K562 (cell line): ENCODE measurements around the gene C11orf54. TPM values are rescaled to one million over a fixed set of nuclear protein-coding genes. Genes with fewer than 3 reads are reported as not detected.
"Not testable (repeated sequence)": the region's sequence is repeated elsewhere in the genome, so short reads cannot be mapped to it uniquely, and the experiment has no call there.

Source experiments
- ATAC-seq: fragments of 200-7000 bp; cut with Tn5 transposase; 3 replicates; pipeline ENCODE4 v1.9.1; 2020; ENCODE audit warnings: moderate library complexity
- BruUV-seq: library from RNA; stranded (reverse); fragments of 400-500 nt; replicated peaks from 2 replicates; lab custom pipeline; 2021; lab: Mats Ljungman, UMichigan
- CTCF ChIA-PET: fragments of 300-600 bp; formaldehyde crosslinking; extraction: SDS; loops from one replicate; lab custom pipeline; 2021; ENCODE audit warnings: low intra/inter-chr PET ratio; lab: Yijun Ruan, JAX
- POLR2A ChIA-PET: fragments of 300-600, 350-650 bp; sonication (Branson Sonifier 250); formaldehyde crosslinking; extraction: SDS; loops from one replicate; lab custom pipeline; 2021; ENCODE audit warnings: antibody characterized with exemption, inconsistent platforms; lab: Yijun Ruan, JAX
- DNase-seq, 4 experiments: peaks; one replicate each; pipeline versions ENCODE4 v3.0.0 to v3.0.0-alpha.2; 2011 to 2018; ENCODE audit warnings: low spot score in 3 of 4, mixed read lengths in 3 of 4; ENCODE audit errors: extremely low read depth in 1 of 4
- FAIRE-seq: peaks from 2 replicates; lab custom pipeline; 2011; peaks lifted over from hg19 to GRCh38; lab: Jason Lieb, UNC
- H2AFZ ChIP-seq: 2 replicates; pipeline ENCODE4 v1.6.0; 2011; ENCODE audit warnings: low read depth, low read length, control low read depth, inconsistent platforms
- H3K27ac ChIP-seq: fragments of 200-600 bp; 3 replicates; pipeline ENCODE4 v1.8.0; 2011; ENCODE audit warnings: low read depth, mild to moderate bottlenecking, control low read depth, inconsistent platforms, low read length, moderate library complexity, mixed read lengths; ENCODE audit errors: extremely low read depth
- H3K27me3 ChIP-seq, 2 experiments: fragments of 300-600 bp in 1 of 2; 2 replicates in 1 of 2; 3 replicates in 1 of 2; pipeline versions ENCODE4 v1.6.0 to v1.8.0; 2011; ENCODE audit warnings: inconsistent platforms in 2 of 2, low read length in 2 of 2, mild to moderate bottlenecking in 1 of 2, mixed read lengths in 1 of 2, moderate library complexity in 1 of 2; ENCODE audit not compliant: control insufficient read depth in 2 of 2, insufficient read depth in 2 of 2
- H3K36me3 ChIP-seq: fragments of 300-600 bp; 3 replicates; pipeline ENCODE4 v1.8.0; 2011; ENCODE audit warnings: mild to moderate bottlenecking, low read length, inconsistent platforms; ENCODE audit not compliant: control insufficient read depth, insufficient read depth
- H3K4me1 ChIP-seq, 2 experiments: fragments of 200-600 bp in 1 of 2; replicated peaks in 1 of 2; 2 replicates in 1 of 2; 3 replicates in 1 of 2; pipeline versions ENCODE4 v1.5.1 to v1.8.0; 2011; ENCODE audit warnings: inconsistent platforms in 2 of 2, low read length in 2 of 2, mild to moderate bottlenecking in 1 of 2, mixed read lengths in 1 of 2, moderate library complexity in 1 of 2; ENCODE audit not compliant: control insufficient read depth in 2 of 2, insufficient read depth in 2 of 2
- H3K4me2 ChIP-seq: 2 replicates; pipeline ENCODE4 v1.6.1; 2011; ENCODE audit warnings: low read length, control low read depth, inconsistent platforms, mixed read lengths; ENCODE audit not compliant: insufficient read depth
- H3K4me3 ChIP-seq: fragments of 200-600 bp; sonication (generic), shearing (Covaris generic); 2 replicates; pipeline ENCODE4 v1.5.1; 2016; ENCODE audit warnings: control low read depth, inconsistent platforms
- H3K79me2 ChIP-seq: fragments of 200-600 bp; 3 replicates; pipeline ENCODE4 v1.8.0; 2011; ENCODE audit warnings: low read length, inconsistent platforms; ENCODE audit not compliant: control insufficient read depth, insufficient read depth
- H3K9ac ChIP-seq, 2 experiments: 2 replicates each; pipeline versions ENCODE4 v1.6.0 to v1.6.1; 2011; ENCODE audit warnings: low read depth in 2 of 2, low read length in 2 of 2, control low read depth in 1 of 2, inconsistent platforms in 1 of 2, mild to moderate bottlenecking in 1 of 2, mixed read lengths in 1 of 2; ENCODE audit not compliant: insufficient read depth in 1 of 2
- H3K9me1 ChIP-seq: one replicate; pipeline ENCODE4 v1.6.0; 2011; ENCODE audit warnings: inconsistent platforms, mild to moderate bottlenecking, low read length, moderate library complexity; ENCODE audit not compliant: control insufficient read depth, insufficient read depth
- H3K9me3 ChIP-seq: replicated peaks from 2 replicates; pipeline ENCODE4 v1.5.1; 2011; ENCODE audit warnings: low read depth, low read length, inconsistent platforms; ENCODE audit not compliant: control insufficient read depth, insufficient read depth
- H4K20me1 ChIP-seq: replicated peaks from 2 replicates; pipeline ENCODE4 v1.6.1; 2011; ENCODE audit warnings: low read length, inconsistent platforms, mixed read lengths; ENCODE audit not compliant: control insufficient read depth, insufficient read depth
- CCNT2 ChIP-seq: IDR thresholded peaks from 2 replicates; pipeline ENCODE4 v1.6.1; 2011; ENCODE audit warnings: borderline replicate concordance, low read depth, mild to moderate bottlenecking, moderate library complexity, mixed read lengths, low read length; ENCODE audit not compliant: insufficient read length; ENCODE audit errors: extremely low read depth
- CREM ChIP-seq: IDR thresholded peaks from 2 replicates; pipeline ENCODE4 v1.6.1; 2014; ENCODE audit warnings: antibody characterized with exemption, low read depth
- ETV6 ChIP-seq, 3 experiments: fragments of 150-350 bp in 1 of 3; sonication (generic) in 1 of 3; formaldehyde crosslinking in 1 of 3; IDR thresholded peaks; 2 replicates each; pipeline versions ENCODE4 v1.6.1 to v1.8.0; 2014 to 2022; ENCODE audit warnings: borderline replicate concordance in 2 of 3, low read depth in 2 of 3, antibody characterized with exemption in 1 of 3, low read length in 1 of 3, mild to moderate bottlenecking in 1 of 3, missing genetic modification reagents in 1 of 3
- FOXK1 ChIP-seq: sonication (generic); formaldehyde crosslinking; IDR thresholded peaks from 2 replicates; pipeline ENCODE4 v1.8.0; 2022; ENCODE audit warnings: missing genetic modification reagents, mild to moderate bottlenecking, borderline replicate concordance
- MAFK ChIP-seq: IDR thresholded peaks from 2 replicates; pipeline ENCODE4 v1.6.1; 2011; ENCODE audit warnings: low read length, improper control_type of control experiment
- SRSF7 ChIP-seq: fragments of 200-400 bp; formaldehyde crosslinking; optimal IDR thresholded peaks from 2 replicates; pipeline ENCODE3; 2017; ENCODE audit warnings: mild to moderate bottlenecking, low read depth, low read length
- WGBS: fragments of 100-300 bp; shearing (Covaris generic); methylation state at CpG from one replicate; pipeline ENCODE4 v1.1.6; 2016; ENCODE audit warnings: low coverage, mixed read lengths; ENCODE audit not compliant: insufficient coverage; ENCODE audit errors: missing lambda C conversion rate; 5-methylcytosine and 5-hydroxymethylcytosine counted together
- in situ Hi-C: fragments of 300-500 bp; cut with MboI; formaldehyde crosslinking; loops from 4 replicates; pipeline ENCODE4 v1.15.0; 2018; ENCODE audit warnings: inconsistent platforms, mixed read lengths
- intact Hi-C: fragments of 100-400 bp; cut with micrococcal nuclease; formaldehyde crosslinking; loops from 2 replicates; pipeline ENCODE4 v1.14.2; 2022
- polyA plus RNA-seq, 8 experiments: library from polyadenylated mRNA; depleted of rRNA in 4 of 8; stranded (reverse) in 5 of 8; unstranded in 3 of 8; fragments of >200 nt; fragmentation: Nextera tagmentation in 2 of 8; fragmentation: Illumina TruSeq in 1 of 8; extraction: Ambion mirVana in 2 of 8; extraction: Trizol in 1 of 8; gene quantifications; 2 replicates each; pipeline versions ENCODE4 v1.2.1 to v1.2.3, GENCODE V29; 2011 to 2014; ENCODE audit warnings: inconsistent platforms in 1 of 8, missing spikeins in 1 of 8
- total RNA-seq, 7 experiments: library from RNA; depleted of rRNA in 6 of 7; stranded (reverse); fragments of >200 nt in 6 of 7; fragmentation: Illumina TruSeq in 2 of 7; extraction: Trizol in 2 of 7; gene quantifications; 2 replicates each; pipeline versions ENCODE4 v1.2.1 to v1.2.3, GENCODE V29; 2011 to 2021; ENCODE audit warnings: low replicate concordance in 1 of 7
- TF ChIP-seq, protein P1 (sequence below), 2 experiments: fragments of 150-350 bp in 1 of 2; IDR thresholded peaks; 2 replicates each; pipeline ENCODE4 v1.6.1; 2012 to 2016; ENCODE audit warnings: low read depth in 2 of 2, low read length in 2 of 2, mild to moderate bottlenecking in 1 of 2, moderate library complexity in 1 of 2

C11orf54 gene
- total and polyA plus RNA-seq, 9 of the 15 experiments (the other 6 are each of a cell fraction or from before 2014, with no cell fraction given): 13.4 to 33.0 (median 23.1) TPM

DNA sequence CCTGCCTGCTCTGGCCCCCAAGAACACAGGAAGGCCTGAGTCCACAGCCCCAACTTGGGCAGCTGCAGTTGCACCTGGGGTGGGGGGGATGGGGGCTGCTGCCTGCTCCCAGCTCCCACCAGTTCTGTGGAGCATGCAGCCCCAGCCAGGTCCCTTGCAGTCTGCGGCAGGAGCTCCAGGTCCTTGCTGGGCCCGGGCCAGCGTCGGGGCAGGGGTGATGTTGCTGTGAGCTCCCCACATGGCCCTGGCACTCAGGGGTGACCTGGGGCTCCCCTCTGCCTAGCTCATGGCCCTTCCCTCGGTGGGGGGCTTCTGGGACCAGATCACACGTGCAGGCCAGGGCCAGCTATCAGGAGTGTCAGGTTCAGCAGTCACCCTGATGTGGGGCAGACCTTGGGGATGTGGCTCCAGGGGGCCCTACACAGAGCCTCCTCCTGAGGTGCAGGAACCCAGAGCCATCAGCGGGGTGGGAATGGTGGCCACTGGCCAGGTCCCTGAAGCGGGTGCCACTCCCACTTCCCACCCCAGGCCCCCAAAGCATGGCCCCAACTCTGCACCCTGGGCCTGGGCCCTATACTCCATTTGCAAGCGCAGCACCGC lies 32.2 kb downstream of the C11orf54 start:
- no peak overlapping the region for H2AFZ ChIP-seq
- BruUV-seq: no TSS peak
- no peaks in the 10 kb centered on the region for H4K20me1 ChIP-seq
- WGBS: 49% methylated on average over 6 of the region's 10 CpGs
- no peak for FAIRE-seq
- H3K4me3 ChIP-seq: no peak overlapping the region
- no peak overlapping the region for H3K27ac ChIP-seq
- intact Hi-C loops (no loop called here), in situ Hi-C loops (no loop called here)
- H3K9me1 ChIP-seq: no peaks in the 10 kb centered on the region
- ChIA-PET POLR2A (interaction anchor here (1.4 to 3.5 kb wide), 2 partner anchors 9 to 33 kb away, joined by 7 to 10 read pairs; partner anchors contain the start of genes C11orf54, MED17 and TAF1D), CTCF (no interaction called here)
- no peak for ATAC-seq
- H3K79me2 ChIP-seq: no peaks in the 10 kb centered on the region
- H3K4me1 ChIP-seq: peaks cover 0 to 5% of the 10 kb centered on the region in 2 experiments; a peak in 1 of 5 replicates
- no peak overlapping the region for H3K9ac ChIP-seq
- no peak overlapping the region for H3K4me2 ChIP-seq
- no peaks in the 10 kb centered on the region for H3K36me3 ChIP-seq
- no peak for DNase-seq
- no peak for TF ChIP-seq MAFK
- no peak for TF ChIP-seq CCNT2
- no peak for TF ChIP-seq SRSF7
- no peak for TF ChIP-seq ETV6 (IDR thresholded peaks at IDR 0.05; ENCODE audit: borderline replicate concordance in 1 of 2, low read depth in 2 of 2, low read length in 1 of 2)
- no peak for TF ChIP-seq ETV6 (CRISPR knock-in tag; IDR thresholded peaks at IDR 0.05; ENCODE audit: borderline replicate concordance)
- TF ChIP-seq FOXK1 (CRISPR knock-in tag): no peak
- no peak for TF ChIP-seq CREM
- TF ChIP-seq, protein P1, sequence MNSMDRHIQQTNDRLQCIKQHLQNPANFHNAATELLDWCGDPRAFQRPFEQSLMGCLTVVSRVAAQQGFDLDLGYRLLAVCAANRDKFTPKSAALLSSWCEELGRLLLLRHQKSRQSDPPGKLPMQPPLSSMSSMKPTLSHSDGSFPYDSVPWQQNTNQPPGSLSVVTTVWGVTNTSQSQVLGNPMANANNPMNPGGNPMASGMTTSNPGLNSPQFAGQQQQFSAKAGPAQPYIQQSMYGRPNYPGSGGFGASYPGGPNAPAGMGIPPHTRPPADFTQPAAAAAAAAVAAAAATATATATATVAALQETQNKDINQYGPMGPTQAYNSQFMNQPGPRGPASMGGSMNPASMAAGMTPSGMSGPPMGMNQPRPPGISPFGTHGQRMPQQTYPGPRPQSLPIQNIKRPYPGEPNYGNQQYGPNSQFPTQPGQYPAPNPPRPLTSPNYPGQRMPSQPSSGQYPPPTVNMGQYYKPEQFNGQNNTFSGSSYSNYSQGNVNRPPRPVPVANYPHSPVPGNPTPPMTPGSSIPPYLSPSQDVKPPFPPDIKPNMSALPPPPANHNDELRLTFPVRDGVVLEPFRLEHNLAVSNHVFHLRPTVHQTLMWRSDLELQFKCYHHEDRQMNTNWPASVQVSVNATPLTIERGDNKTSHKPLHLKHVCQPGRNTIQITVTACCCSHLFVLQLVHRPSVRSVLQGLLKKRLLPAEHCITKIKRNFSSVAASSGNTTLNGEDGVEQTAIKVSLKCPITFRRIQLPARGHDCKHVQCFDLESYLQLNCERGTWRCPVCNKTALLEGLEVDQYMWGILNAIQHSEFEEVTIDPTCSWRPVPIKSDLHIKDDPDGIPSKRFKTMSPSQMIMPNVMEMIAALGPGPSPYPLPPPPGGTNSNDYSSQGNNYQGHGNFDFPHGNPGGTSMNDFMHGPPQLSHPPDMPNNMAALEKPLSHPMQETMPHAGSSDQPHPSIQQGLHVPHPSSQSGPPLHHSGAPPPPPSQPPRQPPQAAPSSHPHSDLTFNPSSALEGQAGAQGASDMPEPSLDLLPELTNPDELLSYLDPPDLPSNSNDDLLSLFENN (IDR thresholded peaks at IDR 0.05; ENCODE audit: low read depth in 2 of 2, low read length in 2 of 2): no peak
- H3K9me3 ChIP-seq: no peaks in the 10 kb centered on the region; the same call in 1 of the 2 replicates
- H3K27me3 ChIP-seq: no peaks in the 10 kb centered on the region

DNA sequence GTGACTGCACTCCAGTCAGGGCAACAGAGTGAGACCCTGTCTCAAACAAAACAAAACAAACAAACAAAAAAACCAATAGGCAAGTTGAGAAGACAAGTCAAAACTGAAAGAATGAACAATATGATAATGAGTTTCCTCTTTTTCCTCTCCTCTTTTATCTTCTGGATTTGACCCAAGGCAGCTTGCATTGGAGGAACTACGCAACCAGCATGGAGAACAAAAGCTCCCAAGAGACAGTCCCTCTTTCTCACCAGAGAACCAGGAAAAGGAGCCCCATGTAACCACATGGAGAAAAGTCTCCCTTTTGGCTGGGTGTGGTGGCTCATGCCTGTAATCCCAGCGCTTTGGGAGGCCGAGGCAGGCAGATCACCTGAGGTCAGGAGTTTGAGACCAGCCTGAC lies 33.1 kb downstream of the C11orf54 start:
- POLR2A ChIA-PET: interaction anchor here (3.5 kb wide), 1 partner anchor 9 kb away, joined by 10 read pairs; the partner anchor contains the start of gene MED17
- not testable (repeated sequence) for H3K4me1 ChIP-seq

More for the DNA sequence above, 33.1 kb downstream of the C11orf54 start:
- H3K9me1 ChIP-seq, H3K4me2 ChIP-seq, H3K4me3 ChIP-seq, in situ Hi-C loops, H2AFZ ChIP-seq, intact Hi-C loops, FAIRE-seq, H4K20me1 ChIP-seq, BruUV-seq, H3K9me3 ChIP-seq, H3K27me3 ChIP-seq, H3K27ac ChIP-seq, H3K79me2 ChIP-seq, CTCF ChIA-PET, H3K36me3 ChIP-seq, DNase-seq, ATAC-seq, H3K9ac ChIP-seq: not testable (repeated sequence)
- 83% methylated on average over 3 of the region's 3 CpGs for WGBS
